Measurements from ENCODE around the gene PRKAG3.

GRCh38 chr2:218875692-218876246 is 44.2 kb upstream of the PRKAG3 start:
- no peak for TF ChIP-seq CTCF (IDR thresholded peaks at IDR 0.05)
- TF ChIP-seq POLR2A (IDR thresholded peaks at IDR 0.05) = no peak
